SU-DHL-6 (cell line): Measurements from ENCODE around the gene CSF1R.

ENCODE experiments used
- H2AFZ ChIP-seq: fragments of 200-600 bp; sonication (generic); 2 replicates; pipeline ENCODE4 v1.6.1; 2014; ENCODE audit warnings: low read depth, mild to moderate bottlenecking, moderate library complexity, mixed read lengths, antibody characterized with exemption, low read length; ENCODE audit not compliant: severe bottlenecking
- H3F3A ChIP-seq: fragments of 200-600 bp; shearing (Covaris generic); 2 replicates; pipeline ENCODE4 v1.6.0; 2016; ENCODE audit warnings: antibody characterized with exemption, mild to moderate bottlenecking; ENCODE audit not compliant: insufficient read depth
- H3K27ac ChIP-seq: fragments of 200-600 bp; sonication (generic); 2 replicates; pipeline ENCODE4 v1.5.1; 2016; ENCODE audit warnings: low read depth, mild to moderate bottlenecking, low read length, moderate library complexity, mixed read lengths
- H3K27me3 ChIP-seq: fragments of 200-600 bp; sonication (generic), shearing (Covaris generic); 2 replicates; pipeline ENCODE4 v1.6.0; 2014; ENCODE audit warnings: mild to moderate bottlenecking, low read length
- H3K36me3 ChIP-seq: fragments of 200-600 bp; sonication (generic); 2 replicates; pipeline ENCODE4 v1.6.1; 2014; ENCODE audit warnings: mild to moderate bottlenecking, low read length, mixed read lengths
- H3K4me2 ChIP-seq: fragments of 300-600, 200-600 bp; shearing (Covaris generic), sonication (generic); 2 replicates; pipeline ENCODE4 v1.6.0; 2014; ENCODE audit warnings: low read length, low read depth, mild to moderate bottlenecking; ENCODE audit not compliant: poor library complexity, severe bottlenecking
- H3K4me3 ChIP-seq: fragments of 200-600 bp; sonication (generic); 2 replicates; pipeline ENCODE4 v1.5.1; 2014; ENCODE audit warnings: antibody characterized with exemption, low read length, mild to moderate bottlenecking, mixed read lengths; ENCODE audit not compliant: insufficient read depth, poor library complexity, severe bottlenecking
- H3K79me2 ChIP-seq: fragments of 200-600 bp; sonication (generic); 2 replicates; pipeline ENCODE4 v1.6.1; 2014; ENCODE audit warnings: mild to moderate bottlenecking, low read length, moderate library complexity; ENCODE audit not compliant: insufficient read depth
- H3K9ac ChIP-seq: fragments of 200-600 bp; sonication (generic); 2 replicates; pipeline ENCODE4 v1.7.0; 2014; ENCODE audit warnings: mild to moderate bottlenecking, low read length
- H3K9me2 ChIP-seq: fragments of 200-600 bp; sonication (generic); replicated peaks from 2 replicates; pipeline ENCODE4 v1.6.1; 2014; ENCODE audit warnings: low read length; ENCODE audit not compliant: insufficient read depth
- H3K9me3 ChIP-seq: fragments of 200-600 bp; sonication (generic); 2 replicates; pipeline ENCODE4 v1.6.1; 2014; ENCODE audit warnings: low read length, mixed read lengths; ENCODE audit not compliant: insufficient read depth
- H4K20me1 ChIP-seq: fragments of 200-600 bp; sonication (generic); 2 replicates; pipeline ENCODE4 v1.6.1; 2014; ENCODE audit warnings: low read depth, mild to moderate bottlenecking, antibody characterized with exemption, low read length, moderate library complexity, mixed read lengths
- CTCF ChIP-seq: fragments of 200-600 bp; sonication (generic); IDR thresholded peaks from one replicate; pipeline ENCODE4 v1.5.1; 2017; ENCODE audit warnings: antibody characterized with exemption, mild to moderate bottlenecking, low read length, moderate library complexity; ENCODE audit not compliant: insufficient read depth, poor library complexity, severe bottlenecking
- EZH2phosphoT487 ChIP-seq: fragments of 200-600 bp; sonication (generic), shearing (Covaris generic); conservative IDR thresholded peaks from 2 replicates; pipeline ENCODE4 v1.6.1; 2018; ENCODE audit warnings: mild to moderate bottlenecking, antibody characterized with exemption, low read length, moderate library complexity, mixed read lengths

Gene CSF1R

GRCh38 chr5:150015415-150015814 is 70.9 kb downstream of the CSF1R start:
- Histone ChIP-seq H3K36me3 (peaks cover 62% of the 10 kb centered on the region), H3K27ac (no peak overlapping the region), H4K20me1 (no peaks in the 10 kb centered on the region), H3K9me2 (no peaks in the 10 kb centered on the region), H2AFZ (no peak overlapping the region), H3K4me3 (no peak overlapping the region), H3K27me3 (no peaks in the 10 kb centered on the region), H3K9me3 (no peaks in the 10 kb centered on the region), H3K79me2 (no peaks in the 10 kb centered on the region), H3F3A (no peaks in the 10 kb centered on the region), H3K4me2 (no peak overlapping the region), H3K9ac (no peak overlapping the region)
- TF ChIP-seq EZH2phosphoT487 (no peak), CTCF (no peak)

GRCh38 chr5:150014456-150014855 is 71.9 kb downstream of the CSF1R start:
- no peak overlapping the region for H3K4me3 ChIP-seq
- no peaks in the 10 kb centered on the region for H3K79me2 ChIP-seq
- H3K9me2 ChIP-seq = no peaks in the 10 kb centered on the region
- no peaks in the 10 kb centered on the region for H3F3A ChIP-seq
- H3K9ac ChIP-seq = no peak overlapping the region
- H4K20me1 ChIP-seq = no peaks in the 10 kb centered on the region
- H3K36me3 ChIP-seq = peaks cover 56% of the 10 kb centered on the region
- no peaks in the 10 kb centered on the region for H3K27me3 ChIP-seq
- no peak overlapping the region for H2AFZ ChIP-seq
- no peaks in the 10 kb centered on the region for H3K9me3 ChIP-seq
- H3K4me2 ChIP-seq = no peak overlapping the region
- no peak overlapping the region for H3K27ac ChIP-seq
- no peak for TF ChIP-seq EZH2phosphoT487
- TF ChIP-seq CTCF = no peak

GRCh38 chr5:150013931-150014330 is 72.4 kb downstream of the CSF1R start:
- Histone ChIP-seq H3K9me3 (no peaks in the 10 kb centered on the region), H3K4me2 (no peak overlapping the region), H3K9ac (no peak overlapping the region), H4K20me1 (no peaks in the 10 kb centered on the region), H3K27me3 (no peaks in the 10 kb centered on the region), H2AFZ (no peak overlapping the region), H3K4me3 (no peak overlapping the region), H3K9me2 (no peaks in the 10 kb centered on the region), H3F3A (no peaks in the 10 kb centered on the region), H3K36me3 (peaks cover 56% of the 10 kb centered on the region), H3K79me2 (no peaks in the 10 kb centered on the region), H3K27ac (no peak overlapping the region)
- no peak for TF ChIP-seq CTCF
- TF ChIP-seq EZH2phosphoT487 = no peak
